Fibroblast of skin of left quadriceps (primary cell): Measurements from ENCODE around the gene ASB4.
"Not testable (repeated sequence)": the region's sequence is repeated elsewhere in the genome, so short reads cannot be mapped to it uniquely, and the experiment has no call there.

Source experiments
- DNase-seq, 2 experiments: peaks; one replicate each; pipeline ENCODE4 v3.0.0-alpha.2; 2013; ENCODE audit warnings: low read depth in 2 of 2

The ASB4 gene

DNA sequence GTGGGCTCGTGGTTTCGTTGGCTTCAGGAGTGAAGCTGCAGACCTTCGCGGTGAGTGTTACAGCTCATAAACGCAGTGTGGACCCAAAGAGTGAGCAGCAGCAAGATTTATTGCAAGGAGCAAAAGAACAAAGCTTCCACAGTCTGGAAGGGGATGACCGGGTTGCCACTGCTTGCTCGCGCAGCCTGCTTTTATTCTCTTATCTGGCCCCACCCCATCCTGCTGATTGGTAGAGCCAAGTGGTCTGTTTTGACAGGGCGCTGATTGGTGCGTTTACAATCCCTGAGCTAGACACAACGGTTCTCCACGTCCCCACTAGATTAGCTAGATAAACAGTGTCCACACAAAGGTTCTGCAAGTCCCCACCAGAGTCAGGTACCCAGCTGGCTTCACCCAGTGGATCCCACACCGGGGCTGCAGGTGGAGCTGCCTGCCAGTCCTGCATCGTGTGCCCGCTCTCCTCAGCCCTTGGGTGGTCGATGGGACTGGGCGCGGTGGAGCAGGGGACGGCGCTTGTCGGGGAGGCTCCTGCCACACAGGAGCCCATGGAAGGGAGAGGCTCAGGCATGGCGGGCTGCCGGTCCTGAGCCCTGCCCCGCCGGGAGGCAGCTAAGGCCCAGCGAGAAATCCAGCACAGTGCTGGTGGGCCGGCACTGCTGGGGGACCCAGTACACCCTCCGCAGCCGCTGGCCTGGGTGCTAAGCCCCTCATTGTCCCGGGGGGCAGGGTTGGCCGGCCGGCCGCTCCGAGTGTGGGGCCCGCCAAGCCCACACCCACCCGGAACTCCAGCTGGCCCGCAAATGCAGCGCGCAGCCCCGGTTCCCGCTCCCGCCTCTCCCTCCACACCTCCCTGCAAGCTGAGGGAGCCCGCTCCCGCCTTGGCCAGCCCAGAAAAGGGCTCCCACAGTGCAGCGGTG lies 66.5 kb downstream of the ASB4 start:
- not testable (repeated sequence) for DNase-seq

GRCh38 chr7:95553939-95554338 lies 68.2 kb downstream of the ASB4 start:
- no peak for DNase-seq

DNA sequence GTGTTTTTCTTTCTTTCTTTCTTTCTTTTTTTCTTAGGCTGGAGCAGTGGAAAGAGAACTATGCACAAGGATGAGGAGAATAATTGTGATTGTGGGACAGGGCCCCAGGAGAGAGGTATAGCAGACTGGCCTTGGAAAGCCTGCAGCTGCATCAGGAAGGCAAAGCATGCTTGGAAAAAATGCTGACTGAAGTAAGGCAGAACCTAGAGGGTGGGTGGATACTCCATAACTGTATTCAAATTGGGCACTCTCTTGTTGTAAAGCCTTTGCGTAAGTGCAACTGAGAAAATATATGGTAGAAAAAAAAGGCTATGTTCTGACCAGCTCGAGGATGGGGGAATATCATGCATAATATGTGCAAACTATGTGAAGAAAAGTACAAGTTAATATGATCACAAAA lies 71.0 kb downstream of the ASB4 start:
- no peak for DNase-seq

DNA sequence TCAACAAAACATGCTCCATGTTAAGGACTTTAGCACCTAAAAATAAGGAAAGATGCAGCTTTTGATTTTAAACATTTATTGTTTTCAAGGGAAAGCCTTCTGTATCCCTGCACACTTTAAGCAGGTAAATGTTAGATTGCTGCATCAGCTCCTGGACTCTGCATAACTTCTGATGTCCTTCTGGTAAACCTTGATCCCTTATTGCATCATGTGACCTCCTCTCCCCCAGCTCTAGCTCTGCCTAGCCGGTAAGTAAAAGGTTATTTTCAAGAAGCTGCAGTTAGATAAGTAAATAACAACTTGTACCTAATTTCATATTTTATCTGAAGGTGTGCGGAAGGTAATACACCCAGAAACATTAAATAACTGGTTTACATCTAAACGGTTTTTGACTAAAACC lies 73.1 kb downstream of the ASB4 start:
- DNase-seq, result no peak

- no peak for DNase-seq
Observed at GRCh38 chr7:95560674-95561073, 74.9 kb downstream of the ASB4 start.

GRCh38 chr7:95569720-95570119 lies 84.0 kb downstream of the ASB4 start:
- DNase-seq, result no peak

DNA sequence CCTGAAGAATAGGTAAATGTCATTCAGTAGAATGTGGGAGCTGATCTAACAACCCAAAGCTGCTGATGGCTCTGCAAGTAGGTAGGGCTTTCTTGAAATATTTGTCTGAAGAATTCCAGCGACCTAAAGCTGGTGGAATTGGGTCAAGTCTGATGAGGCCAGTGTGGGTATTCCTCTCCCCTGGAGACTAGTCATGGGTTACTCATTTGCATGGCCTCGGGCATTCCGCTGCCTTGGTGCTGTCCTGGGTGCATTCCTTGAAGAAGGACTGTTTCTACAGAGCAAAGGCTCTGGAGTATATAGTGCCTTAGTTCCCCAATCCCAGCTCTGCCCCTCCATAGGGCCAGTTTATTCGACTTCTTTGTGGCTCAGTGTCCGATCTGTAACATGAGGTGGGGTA lies 91.4 kb downstream of the ASB4 start:
- no peak for DNase-seq

GRCh38 chr7:95578299-95578855 lies 92.6 kb downstream of the ASB4 start:
- no peak for DNase-seq

DNA sequence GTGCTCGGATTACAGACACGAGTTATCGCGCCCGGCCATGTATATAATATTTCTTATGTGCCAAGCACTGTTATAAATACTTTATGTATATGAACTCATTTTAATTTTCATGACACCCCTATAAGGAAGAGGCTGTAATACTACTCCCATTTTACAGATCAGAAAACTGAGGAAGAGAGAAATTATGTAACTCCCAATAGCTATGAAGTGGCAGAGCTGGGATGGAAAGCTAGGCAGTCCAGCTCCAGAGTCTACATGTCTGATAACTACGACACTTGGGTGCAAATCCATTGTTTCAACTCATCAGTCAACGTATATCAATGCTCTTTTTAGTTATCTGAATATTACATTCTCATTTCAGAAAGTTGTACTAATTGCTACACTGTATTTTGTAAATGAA lies 93.6 kb downstream of the ASB4 start:
- no peak for DNase-seq

DNA sequence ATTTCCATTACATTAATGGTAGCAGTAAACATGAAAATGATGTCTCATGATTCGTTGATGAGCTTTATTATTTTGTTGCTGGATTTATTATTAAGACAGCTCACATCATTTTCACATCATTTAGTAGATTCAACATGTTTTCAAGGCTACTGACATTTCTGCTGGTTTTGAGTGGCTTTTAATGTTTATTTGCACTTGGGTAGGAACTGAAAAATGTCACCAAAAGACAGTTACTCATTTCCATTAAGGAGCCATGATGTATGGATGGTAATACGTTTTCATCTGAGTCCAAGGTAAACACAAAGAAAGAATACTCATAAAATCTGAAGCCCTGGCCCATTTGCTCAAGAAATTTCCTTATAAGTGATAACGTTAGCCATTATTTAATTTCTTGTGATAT lies 95.7 kb downstream of the ASB4 start:
- no peak for DNase-seq

DNA sequence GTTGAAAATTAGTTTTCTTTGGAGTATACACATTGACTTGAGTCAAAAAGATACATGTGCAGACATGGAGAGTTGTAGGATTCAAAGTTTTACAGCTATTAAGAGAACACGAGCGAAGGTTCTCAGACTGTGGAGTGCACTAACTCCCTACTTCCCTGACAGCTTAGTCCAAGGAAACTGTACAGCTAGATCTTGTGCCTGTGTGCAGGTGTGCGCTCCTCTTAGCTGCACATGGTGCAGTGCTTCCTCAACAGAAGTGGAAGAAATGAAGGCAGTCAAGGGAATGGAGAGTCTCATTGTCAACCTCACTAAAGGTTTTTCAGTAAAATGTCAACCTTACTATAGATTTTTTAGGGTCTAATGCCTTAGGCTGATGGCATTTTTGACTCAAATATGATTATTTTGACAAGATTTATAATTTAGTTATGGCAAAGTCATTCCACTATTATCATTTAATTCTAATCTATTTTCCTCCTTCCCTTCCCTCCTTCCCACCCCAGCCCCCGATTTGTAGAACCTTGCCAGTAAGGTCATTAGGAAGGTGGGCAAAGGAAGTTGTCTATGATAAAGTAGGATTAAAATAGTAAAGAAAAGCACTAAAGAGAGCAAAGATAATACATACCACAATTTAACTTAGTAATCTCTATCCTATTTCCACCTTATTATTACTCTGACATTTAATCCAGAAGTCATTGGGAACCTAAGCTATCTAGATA lies 97.0 kb downstream of the ASB4 start:
- DNase-seq, result no peak

DNA sequence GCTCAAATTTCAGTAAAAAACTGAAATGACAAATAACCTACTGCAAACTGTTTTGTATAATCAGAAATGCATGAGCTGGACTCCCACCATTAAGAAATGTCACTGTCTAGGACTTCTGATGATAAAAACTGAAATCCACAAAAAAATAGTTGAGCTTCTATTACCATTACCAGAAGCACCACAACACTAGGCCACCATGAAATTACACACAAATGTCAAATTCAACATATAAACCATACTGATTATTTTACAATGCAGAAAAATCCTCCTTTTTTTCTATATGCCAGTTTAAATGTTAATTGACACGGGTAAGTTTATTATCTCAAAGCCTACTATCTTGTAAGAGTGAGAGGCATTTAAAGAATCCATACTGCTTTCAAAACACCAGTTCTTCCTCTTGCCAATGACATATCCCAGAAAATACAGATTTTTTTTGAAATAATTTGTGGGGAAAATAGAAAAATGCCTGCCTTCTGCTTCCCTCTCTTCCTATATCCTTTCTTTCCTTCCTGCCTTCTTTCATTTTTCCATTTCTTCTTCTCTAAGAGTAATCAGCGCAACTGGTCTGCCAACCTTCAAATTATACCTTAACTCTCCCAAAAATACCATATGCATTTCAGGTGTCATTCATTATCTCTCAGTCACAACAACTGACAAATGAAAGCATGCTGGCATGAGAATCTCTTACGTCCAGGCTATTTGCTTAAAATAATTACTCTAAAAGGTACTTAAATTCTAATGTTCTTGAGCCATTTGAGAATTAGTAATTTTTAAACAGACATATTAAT lies 98.3 kb downstream of the ASB4 start:
- DNase-seq, result no peak

DNA sequence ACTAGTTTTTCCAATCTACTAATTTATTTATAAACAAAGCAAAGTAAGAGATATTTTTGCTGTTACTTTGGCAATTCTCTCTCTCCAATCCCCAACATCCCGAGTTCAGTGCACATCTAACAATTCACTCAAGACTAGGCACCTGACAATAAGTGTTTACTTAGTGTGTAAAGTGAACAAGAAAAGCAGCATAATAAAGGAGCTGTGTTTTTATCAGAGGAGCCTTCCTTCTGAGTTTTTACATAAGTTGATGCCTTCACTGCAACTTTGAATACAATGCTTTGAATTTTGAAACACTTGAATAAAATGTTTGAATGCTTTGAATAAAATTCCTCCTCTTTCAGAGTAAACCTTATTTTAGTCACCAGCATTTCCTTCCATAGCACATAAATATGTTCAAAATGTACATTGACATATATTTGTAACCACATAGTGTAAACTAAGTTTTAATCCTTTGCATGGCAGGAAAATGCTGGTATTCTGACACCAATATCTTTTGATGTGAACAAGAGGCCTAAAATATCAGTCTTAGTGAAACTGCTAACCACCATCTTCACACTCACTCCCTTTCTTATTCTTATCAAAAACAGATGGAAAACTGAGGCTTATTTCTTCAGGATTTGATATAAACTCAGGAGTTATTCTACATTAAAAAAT lies 99.2 kb downstream of the ASB4 start:
- no peak for DNase-seq

GRCh38 chr7:95585426-95585789 lies 99.7 kb downstream of the ASB4 start:
- no peak for DNase-seq

DNA sequence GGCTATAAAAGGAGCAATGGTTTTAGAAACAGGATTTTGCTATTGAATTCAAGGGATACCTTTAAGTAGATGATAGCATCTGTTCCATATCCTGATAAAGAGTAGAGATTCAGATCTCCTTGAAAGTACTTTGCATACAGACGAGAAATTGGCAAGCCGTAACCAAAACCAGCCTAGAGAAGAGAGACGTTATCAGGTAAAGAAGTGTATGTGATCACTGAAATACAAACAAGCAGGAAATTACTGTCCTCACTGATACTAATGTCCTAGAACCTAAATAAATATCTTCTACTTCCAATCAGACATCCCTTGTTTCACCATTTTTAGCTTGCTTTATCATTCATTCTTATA lies 101.2 kb downstream of the ASB4 start:
- no peak for DNase-seq

DNA sequence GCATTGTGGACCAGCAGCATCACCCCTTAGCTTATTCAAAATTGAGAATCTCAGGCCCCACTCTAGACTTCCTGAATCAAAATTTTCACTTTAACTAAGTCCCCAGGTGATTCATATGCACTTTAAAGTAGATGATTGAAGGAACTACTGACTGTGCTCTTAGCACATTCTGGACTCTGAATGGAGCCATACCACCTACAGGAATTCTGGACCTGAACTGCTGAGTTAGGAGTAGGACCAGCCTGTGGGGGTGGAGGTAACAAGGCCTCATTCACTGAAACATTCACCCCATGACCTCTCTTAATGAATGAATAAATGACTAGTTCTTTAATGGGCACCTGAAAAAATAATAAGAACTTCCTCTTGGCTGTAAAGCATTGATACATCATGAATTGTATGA lies 103.3 kb downstream of the ASB4 start:
- no peak for DNase-seq

- no peak for DNase-seq
Observed at GRCh38 chr7:95589766-95590165, 104.0 kb downstream of the ASB4 start.
